GM19043 (cell line): ENCODE measurements around the gene SLC37A1.

Experiments used
- ATAC-seq: cut with Tn5 transposase; IDR thresholded peaks from one replicate; pipeline ENCODE4 v1.9.1; 2021; ENCODE audit warnings: low read depth; ENCODE audit not compliant: unreplicated experiment

SLC37A1 gene

GRCh38 chr21:42570362-42570761, 56.7 kb downstream of the SLC37A1 start:
- ATAC-seq: no peak

DNA sequence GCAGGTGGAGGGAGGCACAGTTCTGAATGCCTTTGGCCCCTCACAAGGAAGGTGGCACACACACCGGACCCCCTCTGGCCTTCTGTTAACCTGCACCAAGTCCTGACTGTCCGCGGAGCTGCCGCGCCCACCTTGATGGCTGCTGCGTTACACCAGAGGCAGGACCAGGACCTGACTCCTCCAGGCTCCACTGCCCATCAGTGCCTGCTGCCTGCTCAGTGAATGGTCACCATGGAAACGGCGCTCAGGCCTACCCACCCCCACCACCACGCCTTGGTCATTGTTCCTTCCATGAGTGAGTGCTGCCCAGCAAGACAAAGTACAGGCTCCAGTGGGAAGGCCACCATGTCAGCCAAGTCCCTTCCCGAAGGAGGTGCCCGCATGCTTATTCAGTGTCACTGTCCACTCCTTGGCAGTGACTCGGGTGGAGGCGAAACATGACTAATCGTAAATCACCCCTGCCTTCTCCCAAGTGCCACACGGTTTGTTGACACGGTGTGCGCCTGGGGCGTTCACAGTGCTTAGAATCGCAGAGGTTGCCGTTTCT, 57.3 kb downstream of the SLC37A1 start:
- ATAC-seq: no peak

GRCh38 chr21:42571391-42572150, 57.9 kb downstream of the SLC37A1 start:
- ATAC-seq: no peak

DNA sequence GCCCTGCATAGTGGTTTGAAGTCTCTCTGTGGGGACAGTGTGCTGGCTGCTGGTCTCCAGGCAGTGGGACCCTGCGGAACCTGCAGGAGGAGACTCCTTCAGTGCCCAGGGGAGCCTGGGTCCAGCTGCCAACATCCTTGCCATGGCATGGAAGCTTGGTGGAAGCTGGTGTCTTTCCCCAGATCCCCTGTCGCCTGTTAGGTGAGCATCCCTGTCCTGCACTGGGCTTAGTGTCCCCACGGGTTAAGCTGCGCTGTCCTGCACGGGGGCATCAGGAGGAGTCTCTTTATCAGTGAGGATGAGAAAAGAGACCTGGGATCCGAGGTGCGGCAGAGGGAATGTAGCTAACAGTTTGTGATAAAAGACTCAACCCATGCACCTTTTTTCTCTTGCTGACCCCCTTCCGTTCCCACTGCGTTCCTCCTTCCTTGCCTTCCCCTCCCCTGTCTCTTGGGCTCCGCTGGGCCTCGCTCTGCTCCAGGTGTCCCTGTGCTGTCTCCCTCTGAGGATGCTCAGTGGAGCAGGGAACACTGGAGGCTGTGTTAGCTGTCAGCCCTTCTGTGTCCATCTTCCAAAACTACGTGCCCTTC, 59.3 kb downstream of the SLC37A1 start:
- no peak for ATAC-seq

DNA sequence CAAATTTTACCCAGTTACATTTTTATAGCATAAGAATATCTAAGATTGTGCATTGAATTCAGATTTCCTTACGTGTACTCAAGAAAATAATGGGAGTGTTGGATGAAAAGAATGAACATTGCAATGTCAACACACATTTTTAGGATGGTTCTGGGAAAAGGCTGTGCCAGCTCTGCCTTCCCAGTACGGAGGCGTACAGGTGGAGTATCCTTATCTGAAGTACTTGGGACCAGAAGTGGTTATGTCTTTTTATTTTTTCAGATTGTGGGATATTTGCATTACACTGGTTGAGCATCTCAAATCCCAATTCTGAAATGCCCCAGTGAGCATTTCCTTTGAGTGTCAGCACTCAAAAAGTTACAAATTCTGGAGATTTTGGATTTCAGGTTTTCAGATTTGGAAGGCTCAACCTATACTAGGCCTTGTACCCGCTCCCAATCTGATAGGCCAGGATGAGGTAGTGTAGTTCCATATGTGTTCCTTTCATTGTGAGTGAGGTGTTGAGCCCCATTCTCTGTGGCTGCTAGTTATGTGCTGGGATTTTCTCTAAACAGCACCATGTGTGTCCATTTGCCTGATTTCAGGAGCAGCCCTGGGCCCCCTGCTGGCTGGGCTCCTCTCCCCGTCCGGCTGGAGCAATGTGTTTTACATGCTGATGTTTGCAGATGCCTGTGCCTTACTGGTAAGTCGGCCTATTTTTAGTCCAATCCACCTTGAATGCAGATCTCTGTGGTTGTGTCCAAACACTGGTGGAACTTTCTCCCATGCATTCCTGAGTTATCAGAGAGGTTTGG, 60.8 kb downstream of the SLC37A1 start:
- no peak for ATAC-seq

DNA sequence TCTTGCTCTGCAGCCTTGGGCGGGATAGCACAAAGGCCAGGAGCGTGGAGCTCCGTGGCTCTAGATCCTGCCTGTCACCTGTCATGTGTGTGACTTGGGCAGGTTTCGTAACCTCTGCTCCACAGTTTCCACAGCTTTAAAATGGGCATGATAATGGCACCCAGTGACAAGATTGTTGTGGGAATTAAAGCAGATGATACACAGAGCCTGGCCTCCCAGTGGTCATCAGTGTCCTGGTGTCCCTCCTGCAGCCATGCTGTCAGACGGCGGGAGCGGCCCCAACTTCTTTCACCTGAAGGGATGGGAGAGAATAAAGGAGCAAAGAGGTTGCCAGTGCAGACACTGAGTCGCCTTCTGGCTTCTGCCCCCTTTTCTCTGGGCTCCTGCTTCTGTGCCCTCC, 61.5 kb downstream of the SLC37A1 start:
- ATAC-seq: no peak

DNA sequence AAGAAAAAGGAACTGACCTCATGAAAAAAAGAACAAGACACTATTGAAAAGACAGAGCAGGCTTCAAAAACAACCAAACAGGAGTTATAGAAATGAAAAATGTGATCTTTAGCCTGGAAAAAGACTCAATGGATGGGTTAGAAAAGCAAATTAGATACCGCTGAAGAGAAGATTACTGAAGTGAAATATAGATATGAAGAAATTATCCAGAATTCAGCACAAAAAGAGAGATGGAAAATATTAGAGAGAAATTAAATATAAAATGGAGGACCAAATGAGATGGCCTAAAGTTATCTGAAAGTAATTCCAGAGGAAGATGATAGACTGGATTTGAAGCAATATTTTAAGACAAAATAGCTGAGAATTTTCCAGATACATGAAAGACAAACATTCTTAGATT, 63.0 kb downstream of the SLC37A1 start:
- no peak for ATAC-seq

- no peak for ATAC-seq
Measured at GRCh38 chr21:42578034-42578433, 64.4 kb downstream of the SLC37A1 start.

DNA sequence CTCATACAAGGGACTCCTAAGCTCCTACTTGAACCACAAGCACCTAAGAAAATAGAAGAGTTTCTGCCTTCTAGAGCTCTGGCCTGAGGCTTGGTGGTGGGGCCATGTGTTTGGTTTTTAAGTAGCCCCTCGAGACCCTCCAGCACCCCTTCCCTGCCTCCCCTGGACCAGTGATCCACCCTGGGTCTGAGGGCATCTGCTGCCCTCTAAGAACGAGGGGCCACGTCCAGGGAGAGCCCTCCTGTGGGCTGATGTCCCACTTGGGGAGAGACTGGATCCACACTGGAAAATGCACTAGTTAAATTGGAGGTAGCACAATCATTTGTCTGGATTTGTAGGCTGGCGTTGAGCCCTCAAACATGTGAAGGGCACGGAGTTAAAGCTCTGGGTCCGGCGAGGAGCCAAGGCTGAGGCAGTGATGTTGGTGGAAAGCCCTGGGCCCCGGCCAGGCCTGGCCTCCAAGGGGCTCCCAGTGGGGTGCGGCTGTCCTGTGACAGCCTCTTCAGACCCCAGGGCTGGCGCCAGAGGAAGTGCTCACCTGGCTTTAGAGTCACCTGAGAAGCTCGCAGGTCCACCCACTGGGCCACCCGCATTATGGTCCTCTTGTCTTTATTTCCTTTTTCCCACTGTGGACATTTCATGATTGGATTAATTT, 65.2 kb downstream of the SLC37A1 start:
- no peak for ATAC-seq

- no peak for ATAC-seq
Measured at GRCh38 chr21:42579456-42580075, 65.9 kb downstream of the SLC37A1 start.

GRCh38 chr21:42580076-42580792, 66.6 kb downstream of the SLC37A1 start:
- ATAC-seq: no peak

- no peak for ATAC-seq
Measured at GRCh38 chr21:42580793-42581321, 67.2 kb downstream of the SLC37A1 start.

DNA sequence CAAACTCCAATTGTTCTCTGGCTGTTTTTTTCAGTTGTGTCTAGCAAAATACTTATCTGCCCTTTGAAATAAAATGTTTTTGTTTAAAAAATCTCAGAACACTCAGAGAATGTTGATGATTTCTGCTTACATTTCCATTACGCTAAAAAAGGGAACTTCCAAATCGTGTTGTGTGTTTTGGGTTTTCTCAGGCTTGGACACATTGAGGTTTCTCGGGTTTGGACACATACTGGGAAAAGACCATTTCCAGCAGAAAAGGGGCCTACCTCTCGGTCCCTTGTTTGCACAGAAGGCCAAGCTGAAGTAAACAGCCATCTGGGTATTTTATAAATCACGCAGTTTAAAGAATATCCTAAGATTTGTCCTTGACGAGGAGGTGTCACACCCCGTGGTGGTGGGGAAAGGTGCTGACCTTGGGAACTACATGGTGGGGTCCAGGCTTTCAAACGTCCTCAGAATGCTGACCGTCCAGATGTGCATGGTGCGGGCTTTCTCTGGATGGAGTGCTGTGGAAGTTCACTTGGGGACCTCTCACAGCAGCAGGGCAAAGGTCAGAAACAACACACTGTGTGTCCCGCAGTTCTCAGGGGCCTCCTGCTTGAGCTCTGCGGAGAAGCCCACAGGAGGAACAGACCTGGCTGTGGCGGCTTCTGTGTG, 67.8 kb downstream of the SLC37A1 start:
- no peak for ATAC-seq

GRCh38 chr21:42581993-42582786, 68.5 kb downstream of the SLC37A1 start:
- ATAC-seq: no peak

DNA sequence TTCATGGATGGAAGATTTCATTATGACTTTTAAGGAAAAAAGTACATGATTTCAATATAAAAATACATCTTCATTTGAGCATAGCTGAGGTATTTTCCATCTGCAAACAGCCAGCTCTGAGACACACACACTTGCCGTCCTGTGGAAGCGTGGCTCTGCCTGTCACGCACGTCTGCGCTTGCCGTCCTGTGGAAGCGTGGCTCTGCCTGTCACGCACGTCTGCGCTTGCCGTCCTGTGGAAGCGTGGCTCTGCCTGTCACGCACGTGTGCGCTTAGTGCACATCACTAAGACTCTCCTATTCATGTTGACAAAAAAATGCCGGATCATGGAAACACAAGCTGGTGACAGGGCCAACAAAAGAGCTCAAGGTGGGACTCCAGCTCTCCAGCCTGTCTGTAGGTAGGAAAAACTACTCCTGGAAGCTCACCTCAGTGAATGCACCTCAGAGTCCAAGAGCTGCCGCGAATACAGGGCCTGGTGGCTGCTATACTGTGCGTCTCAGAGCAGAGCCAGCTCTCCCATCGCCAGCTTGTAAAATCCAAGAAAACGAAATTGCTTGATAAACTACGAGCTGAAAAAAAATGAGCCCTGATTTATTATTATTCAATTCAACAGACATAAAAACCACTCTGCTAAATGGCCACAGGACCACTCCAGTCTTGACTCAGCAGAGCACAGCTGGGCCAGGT, 69.3 kb downstream of the SLC37A1 start:
- no peak for ATAC-seq

DNA sequence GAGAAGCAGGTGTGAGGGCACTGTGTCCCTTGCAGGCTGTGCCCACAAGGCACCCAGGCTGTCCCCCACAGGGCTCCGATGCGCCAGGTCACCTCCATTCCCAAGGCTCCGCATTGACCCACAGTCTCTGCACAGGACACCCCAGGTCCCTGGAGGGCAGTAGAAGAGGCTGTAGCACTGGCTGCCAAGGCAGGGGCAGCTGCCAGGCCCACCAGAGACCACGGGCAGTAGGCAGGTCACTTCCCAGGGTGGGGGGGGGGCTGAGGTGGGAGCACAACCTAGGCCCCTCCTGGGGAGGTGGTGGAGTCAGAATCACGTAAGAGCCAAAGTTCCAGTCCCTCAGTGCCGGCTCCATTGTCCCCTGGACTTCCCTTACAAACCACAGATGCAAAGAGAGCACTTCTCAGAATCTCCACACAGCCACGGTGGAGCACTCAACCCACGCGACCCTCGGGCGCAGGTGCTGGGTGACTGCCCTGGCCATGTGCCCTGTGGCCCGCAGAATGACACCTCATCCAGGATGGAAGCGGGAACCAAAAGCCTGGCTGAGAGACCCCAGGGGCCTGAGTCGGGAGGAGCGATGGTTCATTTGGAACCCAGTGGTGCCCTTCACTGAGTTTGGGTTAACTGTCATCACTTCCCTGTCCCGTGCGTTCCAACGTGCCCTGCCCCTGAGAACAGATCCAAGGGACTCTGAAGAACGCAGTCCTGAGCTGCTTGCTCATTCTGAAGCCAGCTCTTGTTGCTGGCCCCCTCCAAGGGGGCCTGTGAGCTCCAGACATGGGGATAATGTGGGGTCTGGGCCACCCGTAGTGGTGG, 70.0 kb downstream of the SLC37A1 start:
- ATAC-seq: no peak

DNA sequence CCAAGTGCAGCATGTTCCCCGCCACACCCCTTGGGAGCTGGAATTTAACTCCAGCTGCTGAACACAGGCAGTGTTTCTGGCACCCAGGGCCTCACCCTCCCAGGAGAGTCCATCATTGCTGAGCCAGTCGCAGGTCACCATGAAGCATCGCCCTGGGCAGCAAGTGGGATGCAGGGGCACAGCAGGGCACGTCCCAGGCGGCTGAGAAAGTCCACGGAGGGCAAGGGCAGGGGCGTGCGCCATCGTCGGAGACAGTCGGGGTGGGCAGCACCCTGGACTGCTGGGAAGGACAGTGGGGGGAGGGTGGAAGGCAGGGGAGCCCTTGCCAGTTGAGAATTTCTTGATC, 70.6 kb downstream of the SLC37A1 start:
- no peak for ATAC-seq
